PC-3 (cell line): ENCODE results near the gene CDC42EP5. TPM values are rescaled to one million over a fixed set of nuclear protein-coding genes. Genes with fewer than 3 reads are reported as not detected.
A peak's percentile ranks its signal among the peaks of the same experiment; 100 is the strongest.

Experiments
- ATAC-seq: fragments of 200-7000 bp; cut with Tn5 transposase; 2 replicates; pipeline ENCODE4 v1.9.1; 2020; ENCODE audit warnings: mild to moderate bottlenecking, moderate library complexity
- BruUV-seq: library from RNA; stranded (reverse); fragments of 400-500 nt; replicated peaks from 2 replicates; lab custom pipeline; 2021; lab: Mats Ljungman, UMichigan
- CTCF ChIA-PET: fragments of 300-600 bp; sonication (Branson Sonifier 250); formaldehyde crosslinking; loops from one replicate; lab custom pipeline; 2022; ENCODE audit warnings: antibody characterized with exemption; lab: Charles Lee
- POLR2A ChIA-PET: fragments of 300-600 bp; sonication (Branson Sonifier 250); formaldehyde crosslinking; loops from one replicate; lab custom pipeline; 2022; ENCODE audit warnings: antibody characterized with exemption; ENCODE audit not compliant: unreplicated experiment; lab: Charles Lee
- DNase-seq: peaks from one replicate; pipeline ENCODE4 v3.0.0-alpha.2; 2015
- H2AFZ ChIP-seq: fragments of 300-600 bp; sonication (generic); 2 replicates; pipeline ENCODE4 v1.6.0; 2016; ENCODE audit warnings: antibody characterized with exemption, low read length
- H3F3A ChIP-seq: fragments of 300-600 bp; sonication (generic); one replicate; pipeline ENCODE4 v1.6.0; 2017; ENCODE audit warnings: antibody characterized with exemption, low read length, control low read depth, mild to moderate bottlenecking; ENCODE audit not compliant: unreplicated experiment
- H3K27ac ChIP-seq: fragments of 300-600 bp; sonication (generic); 2 replicates; pipeline ENCODE4 v1.5.1; 2016; ENCODE audit warnings: mild to moderate bottlenecking, low read length
- H3K27me3 ChIP-seq: fragments of 300-600 bp; sonication (generic); 2 replicates; pipeline ENCODE4 v1.6.1; 2016; ENCODE audit warnings: low read length, mixed read lengths
- H3K36me3 ChIP-seq: fragments of 300-600 bp; sonication (generic); 2 replicates; pipeline ENCODE4 v1.6.1; 2016; ENCODE audit warnings: low read depth, mixed run types, low read length, mixed read lengths
- H3K4me1 ChIP-seq: fragments of 300-600 bp; sonication (generic); 2 replicates; pipeline ENCODE4 v1.5.1; 2016; ENCODE audit warnings: low read length; ENCODE audit not compliant: insufficient read depth
- H3K4me2 ChIP-seq: fragments of 300-600 bp; sonication (generic); 2 replicates; pipeline ENCODE4 v1.6.0; 2016; ENCODE audit warnings: low read length
- H3K4me3 ChIP-seq: fragments of 300-600 bp; sonication (generic); 2 replicates; pipeline ENCODE4 v1.5.1; 2016; ENCODE audit warnings: mild to moderate bottlenecking, low read length, mixed read lengths
- H3K79me2 ChIP-seq: fragments of 300-600 bp; sonication (generic); 2 replicates; pipeline ENCODE4 v1.6.1; 2017; ENCODE audit warnings: low read length, mixed read lengths
- H3K9ac ChIP-seq: fragments of 300-600 bp; sonication (generic); 2 replicates; pipeline ENCODE4 v1.6.0; 2016; ENCODE audit warnings: mild to moderate bottlenecking, low read length
- H3K9me2 ChIP-seq: fragments of 300-600 bp; sonication (generic); replicated peaks from 2 replicates; pipeline ENCODE4 v1.6.1; 2016; ENCODE audit warnings: mixed run types, low read length, mixed read lengths
- H3K9me3 ChIP-seq: fragments of 300-600 bp; sonication (generic); 2 replicates; pipeline ENCODE4 v1.6.1; 2016; ENCODE audit warnings: low read length, mixed read lengths
- H4K20me1 ChIP-seq: fragments of 300-600 bp; sonication (generic); 2 replicates; pipeline ENCODE4 v1.6.1; 2016; ENCODE audit warnings: low read length, mixed read lengths
- EZH2 ChIP-seq: fragments of 300-600 bp; sonication (generic); IDR thresholded peaks from one replicate; pipeline ENCODE4 v1.6.1; 2017; ENCODE audit warnings: antibody characterized with exemption, mild to moderate bottlenecking, low read length; ENCODE audit not compliant: unreplicated experiment
- EZH2phosphoT487 ChIP-seq: fragments of 300-600 bp; sonication (generic); IDR thresholded peaks from 2 replicates; pipeline ENCODE4 v1.6.1; 2018; ENCODE audit warnings: mild to moderate bottlenecking, antibody characterized with exemption, low read length, borderline replicate concordance
- intact Hi-C: fragments of 100-400 bp; cut with micrococcal nuclease; formaldehyde crosslinking; loops from 2 replicates; pipeline ENCODE4 v1.9.0; 2023
- total RNA-seq: library from RNA; depleted of rRNA; stranded (reverse); fragments of >200 nt; gene quantifications from 2 replicates; pipeline ENCODE4 v1.2.3, GENCODE V29; 2014
- TF ChIP-seq, protein P1 (sequence below): fragments of 300-600 bp; sonication (generic); conservative IDR thresholded peaks from 2 replicates; pipeline ENCODE4 v1.5.1; 2017; ENCODE audit warnings: antibody characterized with exemption, low read depth, mild to moderate bottlenecking, low read length

The CDC42EP5 gene
- total RNA-seq, 1 experiment from 2014 or later: 0.73 TPM

DNA sequence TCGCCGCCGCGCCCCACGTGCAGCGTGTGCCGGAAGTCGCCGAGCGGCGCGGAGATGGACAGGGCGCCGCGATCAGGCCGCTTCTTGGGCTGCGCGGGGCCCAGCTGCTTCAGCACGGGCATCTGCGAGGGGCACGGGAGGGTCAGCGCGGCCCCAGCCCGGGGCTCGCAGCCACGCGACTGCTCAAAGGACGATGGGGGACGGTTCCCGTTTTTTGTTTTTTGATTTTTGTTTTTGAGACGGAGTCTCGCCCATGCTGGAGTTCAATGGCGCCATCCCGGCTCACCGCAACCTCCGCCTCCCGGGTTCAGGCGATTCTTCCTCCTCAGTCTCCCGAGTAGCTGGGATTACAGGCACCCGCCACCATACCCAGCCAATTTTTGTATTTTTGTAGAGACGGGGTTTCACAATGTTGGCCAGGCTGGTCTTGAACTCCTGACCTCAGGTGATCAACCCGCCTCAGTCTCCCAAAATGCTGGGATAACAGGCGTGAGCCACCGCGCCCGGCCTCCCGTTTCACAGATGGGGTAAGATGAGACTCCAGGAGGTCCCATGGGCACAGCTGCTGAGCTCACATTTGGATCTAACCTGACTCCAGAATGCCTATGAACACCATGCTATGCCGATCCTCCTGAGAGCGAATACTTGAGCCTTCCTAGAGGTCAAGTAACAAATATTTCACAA is 7.5 kb downstream of the CDC42EP5 start:
- no peak for TF ChIP-seq EZH2phosphoT487
- TF ChIP-seq, protein P1, sequence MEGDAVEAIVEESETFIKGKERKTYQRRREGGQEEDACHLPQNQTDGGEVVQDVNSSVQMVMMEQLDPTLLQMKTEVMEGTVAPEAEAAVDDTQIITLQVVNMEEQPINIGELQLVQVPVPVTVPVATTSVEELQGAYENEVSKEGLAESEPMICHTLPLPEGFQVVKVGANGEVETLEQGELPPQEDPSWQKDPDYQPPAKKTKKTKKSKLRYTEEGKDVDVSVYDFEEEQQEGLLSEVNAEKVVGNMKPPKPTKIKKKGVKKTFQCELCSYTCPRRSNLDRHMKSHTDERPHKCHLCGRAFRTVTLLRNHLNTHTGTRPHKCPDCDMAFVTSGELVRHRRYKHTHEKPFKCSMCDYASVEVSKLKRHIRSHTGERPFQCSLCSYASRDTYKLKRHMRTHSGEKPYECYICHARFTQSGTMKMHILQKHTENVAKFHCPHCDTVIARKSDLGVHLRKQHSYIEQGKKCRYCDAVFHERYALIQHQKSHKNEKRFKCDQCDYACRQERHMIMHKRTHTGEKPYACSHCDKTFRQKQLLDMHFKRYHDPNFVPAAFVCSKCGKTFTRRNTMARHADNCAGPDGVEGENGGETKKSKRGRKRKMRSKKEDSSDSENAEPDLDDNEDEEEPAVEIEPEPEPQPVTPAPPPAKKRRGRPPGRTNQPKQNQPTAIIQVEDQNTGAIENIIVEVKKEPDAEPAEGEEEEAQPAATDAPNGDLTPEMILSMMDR: no peak
- no peak for TF ChIP-seq EZH2
- ATAC-seq (no peak), DNase-seq (no peak)
- no peak overlapping the region for H3K9ac ChIP-seq
- BruUV-seq: no TSS peak
- H3F3A ChIP-seq: no peaks in the 10 kb centered on the region
- no peaks in the 10 kb centered on the region for H3K9me2 ChIP-seq
- H3K9me3 ChIP-seq: no peaks in the 10 kb centered on the region
- intact Hi-C loops: no loop called here
- ChIA-PET CTCF (interaction anchor here (0.5 kb wide), 1 partner anchor 681 kb away, joined by 3 read pairs; no protein-coding TSS in a partner anchor), POLR2A (no interaction called here)
- no peak overlapping the region for H2AFZ ChIP-seq
- peaks cover 22% of the 10 kb centered on the region for H3K79me2 ChIP-seq
- peaks cover 13% of the 10 kb centered on the region; the same call in 1 of the 2 replicates for H3K36me3 ChIP-seq
- peaks cover 19% of the 10 kb centered on the region for H3K4me1 ChIP-seq
- H3K27me3 ChIP-seq: peaks cover 14% of the 10 kb centered on the region
- no peak overlapping the region for H3K4me2 ChIP-seq
- no peak overlapping the region for H3K27ac ChIP-seq
- H4K20me1 ChIP-seq: no peaks in the 10 kb centered on the region
- H3K4me3 ChIP-seq: no peak overlapping the region

GRCh38 chr19:54464630-54465425 is 8.3 kb downstream of the CDC42EP5 start:
- Histone ChIP-seq H3K4me3 (peak overlapping the region; percentile 75), H3K9me2 (no peaks in the 10 kb centered on the region), H2AFZ (peak overlapping the region; percentile 91), H4K20me1 (peaks cover 4% of the 10 kb centered on the region; the same call in 1 of the 2 replicates), H3K27ac (peak overlapping the region; percentile 87), H3K4me1 (peaks cover 16% of the 10 kb centered on the region), H3F3A (no peaks in the 10 kb centered on the region), H3K9me3 (no peaks in the 10 kb centered on the region), H3K27me3 (peaks cover 6% of the 10 kb centered on the region), H3K4me2 (peak overlapping the region; percentile 91), H3K79me2 (peaks cover 27% of the 10 kb centered on the region), H3K36me3 (peaks cover 16% of the 10 kb centered on the region; the same call in 1 of the 2 replicates), H3K9ac (peak overlapping the region; percentile 76)
- ATAC-seq (peak; percentile 56), DNase-seq (peak; percentile 93)
- intact Hi-C loops: no loop called here
- no TSS peak for BruUV-seq
- ChIA-PET CTCF (no interaction called here), POLR2A (no interaction called here)
- TF ChIP-seq, protein P1: no peak
- TF ChIP-seq EZH2phosphoT487 (no peak), EZH2 (no peak)
